ENCODE data around the gene SLCO4A1.

The SLCO4A1 gene

GRCh38 chr20:62715201-62715600 lies 72.9 kb downstream of the SLCO4A1 start:
- Histone ChIP-seq H3K27me3 (ENCODE audit: insufficient read depth, low read length) (peaks cover 1% of the 10 kb centered on the region), H4K91ac (ENCODE audit: low read depth, low read length) (no peak overlapping the region), H2BK120ac (ENCODE audit: insufficient read depth, low read length, poor library complexity) (no peak overlapping the region), H3K9ac (ENCODE audit: low read length) (peak overlapping the region; percentile 41), H3K9me3 (ENCODE audit: insufficient read depth, low read depth, low read length) (peaks cover 10% of the 10 kb centered on the region), H2AK5ac (ENCODE audit: low read length) (no peak overlapping the region), H3K4me3 (ENCODE audit: low read depth, low read length) (no peak overlapping the region), H3K4me1 (ENCODE audit: control insufficient read depth in 1 of 2, insufficient read depth in 2 of 2, low read length in 2 of 2) (peaks cover 0 to 9% of the 10 kb centered on the region in 2 experiments), H4K12ac (ENCODE audit: low read depth, low read length) (no peak overlapping the region), H3K4ac (ENCODE audit: low read depth, low read length) (no peak overlapping the region), H3K14ac (ENCODE audit: low read length) (no peak overlapping the region), H3K4me2 (ENCODE audit: low read length) (no peak overlapping the region), H3K27ac (ENCODE audit: low read depth, low read length) (no peak overlapping the region), H3K18ac (ENCODE audit: low read length) (no peak overlapping the region), H2AFZ (ENCODE audit: insufficient read depth, low read length, poor library complexity) (no peak overlapping the region), H3K79me2 (ENCODE audit: control insufficient read depth, insufficient read depth, low read length, poor library complexity) (no peaks in the 10 kb centered on the region), H3K23ac (ENCODE audit: low read length) (peak overlapping the region; percentile 42), H2BK12ac (ENCODE audit: low read length) (no peak overlapping the region), H3K36me3 (ENCODE audit: control insufficient read depth in 1 of 2, insufficient read depth in 2 of 2, low read length in 2 of 2) (no peaks in the 10 kb centered on the region), H3K79me1 (ENCODE audit: low read length) (no peaks in the 10 kb centered on the region), H4K8ac (ENCODE audit: low read depth, low read length) (no peak overlapping the region), H2BK5ac (ENCODE audit: low read depth, low read length, poor library complexity) (no peak overlapping the region)
- no peak for DNase-seq
- no CpG with 5 or more reads among the region's 10 CpGs for WGBS (ENCODE audit: extremely low coverage, insufficient coverage, insufficient read length)

GRCh38 chr20:62716198-62716940 lies 74.1 kb downstream of the SLCO4A1 start:
- H2AK5ac ChIP-seq (ENCODE audit: low read length) = no peak overlapping the region
- H3K4ac ChIP-seq (ENCODE audit: low read depth, low read length) = no peak overlapping the region
- H3K79me2 ChIP-seq (ENCODE audit: control insufficient read depth, insufficient read depth, low read length, poor library complexity) = no peaks in the 10 kb centered on the region
- H2AFZ ChIP-seq (ENCODE audit: insufficient read depth, low read length, poor library complexity) = no peak overlapping the region
- H3K23ac ChIP-seq (ENCODE audit: low read length) = no peak overlapping the region
- no peaks in the 10 kb centered on the region for H3K27me3 ChIP-seq (ENCODE audit: insufficient read depth, low read length)
- H3K4me1 ChIP-seq (ENCODE audit: control insufficient read depth in 1 of 2, insufficient read depth in 2 of 2, low read length in 2 of 2) = peaks cover 0 to 9% of the 10 kb centered on the region in 2 experiments
- no peak overlapping the region for H4K91ac ChIP-seq (ENCODE audit: low read depth, low read length)
- H3K9me3 ChIP-seq (ENCODE audit: insufficient read depth, low read depth, low read length) = peaks cover 11% of the 10 kb centered on the region
- H3K4me2 ChIP-seq (ENCODE audit: low read length) = no peak overlapping the region
- no peak overlapping the region for H3K27ac ChIP-seq (ENCODE audit: low read depth, low read length)
- H2BK12ac ChIP-seq (ENCODE audit: low read length) = no peak overlapping the region
- DNase-seq = no peak
- H3K9ac ChIP-seq (ENCODE audit: low read length) = no peak overlapping the region
- H3K79me1 ChIP-seq (ENCODE audit: low read length) = no peaks in the 10 kb centered on the region
- H2BK5ac ChIP-seq (ENCODE audit: low read depth, low read length, poor library complexity) = no peak overlapping the region
- H4K8ac ChIP-seq (ENCODE audit: low read depth, low read length) = no peak overlapping the region
- no peak overlapping the region for H3K14ac ChIP-seq (ENCODE audit: low read length)
- no peak overlapping the region for H2BK120ac ChIP-seq (ENCODE audit: insufficient read depth, low read length, poor library complexity)
- H3K18ac ChIP-seq (ENCODE audit: low read length) = no peak overlapping the region
- no peak overlapping the region for H3K4me3 ChIP-seq (ENCODE audit: low read depth, low read length)
- no peak overlapping the region for H4K12ac ChIP-seq (ENCODE audit: low read depth, low read length)
- H3K36me3 ChIP-seq (ENCODE audit: control insufficient read depth in 1 of 2, insufficient read depth in 2 of 2, low read length in 2 of 2) = no peaks in the 10 kb centered on the region
- no CpG with 5 or more reads among the region's 30 CpGs for WGBS (ENCODE audit: extremely low coverage, insufficient coverage, insufficient read length)

GRCh38 chr20:62716941-62717310 lies 74.6 kb downstream of the SLCO4A1 start:
- Histone ChIP-seq H3K36me3 (ENCODE audit: control insufficient read depth in 1 of 2, insufficient read depth in 2 of 2, low read length in 2 of 2) (no peaks in the 10 kb centered on the region), H3K23ac (ENCODE audit: low read length) (no peak overlapping the region), H3K4me2 (ENCODE audit: low read length) (no peak overlapping the region), H3K9me3 (ENCODE audit: insufficient read depth, low read depth, low read length) (peaks cover 11% of the 10 kb centered on the region), H3K4me3 (ENCODE audit: low read depth, low read length) (no peak overlapping the region), H4K91ac (ENCODE audit: low read depth, low read length) (no peak overlapping the region), H2AFZ (ENCODE audit: insufficient read depth, low read length, poor library complexity) (no peak overlapping the region), H3K14ac (ENCODE audit: low read length) (no peak overlapping the region), H2BK120ac (ENCODE audit: insufficient read depth, low read length, poor library complexity) (no peak overlapping the region), H3K18ac (ENCODE audit: low read length) (no peak overlapping the region), H3K4me1 (ENCODE audit: control insufficient read depth in 1 of 2, insufficient read depth in 2 of 2, low read length in 2 of 2) (peaks cover 0 to 9% of the 10 kb centered on the region in 2 experiments), H2AK5ac (ENCODE audit: low read length) (no peak overlapping the region), H3K9ac (ENCODE audit: low read length) (no peak overlapping the region), H3K4ac (ENCODE audit: low read depth, low read length) (no peak overlapping the region), H2BK5ac (ENCODE audit: low read depth, low read length, poor library complexity) (no peak overlapping the region), H3K27ac (ENCODE audit: low read depth, low read length) (no peak overlapping the region), H2BK12ac (ENCODE audit: low read length) (no peak overlapping the region), H3K79me1 (ENCODE audit: low read length) (no peaks in the 10 kb centered on the region), H3K27me3 (ENCODE audit: insufficient read depth, low read length) (no peaks in the 10 kb centered on the region), H4K12ac (ENCODE audit: low read depth, low read length) (no peak overlapping the region), H3K79me2 (ENCODE audit: control insufficient read depth, insufficient read depth, low read length, poor library complexity) (no peaks in the 10 kb centered on the region), H4K8ac (ENCODE audit: low read depth, low read length) (no peak overlapping the region)
- no peak for DNase-seq
- WGBS (ENCODE audit: extremely low coverage, insufficient coverage, insufficient read length) = no CpG with 5 or more reads among the region's 11 CpGs

- H3K9me3 ChIP-seq (ENCODE audit: insufficient read depth, low read depth, low read length) = peaks cover 11% of the 10 kb centered on the region
- H2AK5ac ChIP-seq (ENCODE audit: low read length) = no peak overlapping the region
- no peak overlapping the region for H3K23ac ChIP-seq (ENCODE audit: low read length)
- no peaks in the 10 kb centered on the region for H3K36me3 ChIP-seq (ENCODE audit: control insufficient read depth in 1 of 2, insufficient read depth in 2 of 2, low read length in 2 of 2)
- H3K14ac ChIP-seq (ENCODE audit: low read length) = no peak overlapping the region
- no peak overlapping the region for H4K12ac ChIP-seq (ENCODE audit: low read depth, low read length)
- no peak overlapping the region for H3K9ac ChIP-seq (ENCODE audit: low read length)
- H3K27ac ChIP-seq (ENCODE audit: low read depth, low read length) = no peak overlapping the region
- H3K4me3 ChIP-seq (ENCODE audit: low read depth, low read length) = no peak overlapping the region
- H3K4me1 ChIP-seq (ENCODE audit: control insufficient read depth in 1 of 2, insufficient read depth in 2 of 2, low read length in 2 of 2) = peaks cover 0 to 9% of the 10 kb centered on the region in 2 experiments
- H2BK5ac ChIP-seq (ENCODE audit: low read depth, low read length, poor library complexity) = no peak overlapping the region
- H4K8ac ChIP-seq (ENCODE audit: low read depth, low read length) = no peak overlapping the region
- H4K91ac ChIP-seq (ENCODE audit: low read depth, low read length) = no peak overlapping the region
- no peak overlapping the region for H3K4me2 ChIP-seq (ENCODE audit: low read length)
- H2BK12ac ChIP-seq (ENCODE audit: low read length) = no peak overlapping the region
- H3K79me1 ChIP-seq (ENCODE audit: low read length) = no peaks in the 10 kb centered on the region
- H3K18ac ChIP-seq (ENCODE audit: low read length) = no peak overlapping the region
- WGBS (ENCODE audit: extremely low coverage, insufficient coverage, insufficient read length) = no CpG with 5 or more reads among the region's 18 CpGs
- H3K79me2 ChIP-seq (ENCODE audit: control insufficient read depth, insufficient read depth, low read length, poor library complexity) = no peaks in the 10 kb centered on the region
- H3K27me3 ChIP-seq (ENCODE audit: insufficient read depth, low read length) = no peaks in the 10 kb centered on the region
- H2BK120ac ChIP-seq (ENCODE audit: insufficient read depth, low read length, poor library complexity) = no peak overlapping the region
- DNase-seq = no peak
- no peak overlapping the region for H2AFZ ChIP-seq (ENCODE audit: insufficient read depth, low read length, poor library complexity)
- H3K4ac ChIP-seq (ENCODE audit: low read depth, low read length) = no peak overlapping the region
These were observed 75.6 kb downstream of the SLCO4A1 start for GRCh38 chr20:62717933-62718332.

All from trophoblast cell (in vitro differentiated cells and primary cell).